ENCODE results near the gene ARNT2. TPM values are rescaled to one million over a fixed set of nuclear protein-coding genes. Genes with fewer than 3 reads are reported as not detected.

Gene ARNT2
- total RNA-seq, 5 donors from 2014 or later (not counting 1 experiment from before 2014, with no cell fraction given): 0.18 TPM; not detected in 4

- Histone ChIP-seq H3K9me3 (no peaks in the 10 kb centered on the region), H3K4me1 (ENCODE audit: control insufficient read depth in 1 of 2, extremely low read depth in 1 of 2, insufficient read depth in 2 of 2, low read length in 2 of 2) (no peaks in the 10 kb centered on the region), H3K4me3 (ENCODE audit: control insufficient read depth in 1 of 2, extremely low read depth in 1 of 2, low read length in 1 of 2) (no peak overlapping the region), H3K36me3 (ENCODE audit: control insufficient read depth in 2 of 2, extremely low read depth in 1 of 2, insufficient read depth in 1 of 2, low read length in 1 of 2) (no peaks in the 10 kb centered on the region), H3K27me3 (replicated peaks in 1 of 2; ENCODE audit: control insufficient read depth in 2 of 2, extremely low read depth in 1 of 2, insufficient read depth in 2 of 2, low read length in 1 of 2) (peaks cover 0 to 12% of the 10 kb centered on the region in 2 experiments), H3K27ac (ENCODE audit: low read length) (no peak overlapping the region)
- Mint-ChIP-seq H3K4me1 (no peaks in the 10 kb centered on the region), H3K27me3 (peaks cover 0 to 4% of the 10 kb centered on the region in 2 donors), H3K9me3 (no peaks in the 10 kb centered on the region), H3K4me3 (no peak overlapping the region), H3K27ac (no peak overlapping the region), H3K36me3 (no peaks in the 10 kb centered on the region)
- CTCF ChIA-PET: no interaction called here
- DNase-seq (no peak), ATAC-seq (replicated peaks in 1 of 4) (no peak)
- POLR2A ChIA-PET: no interaction called here
- WGBS (ENCODE audit: insufficient coverage): 76% methylated on average over 7 of the region's 7 CpGs
Measured at GRCh38 chr15:80584561-80584964, 180.4 kb downstream of the ARNT2 start.

- no peaks in the 10 kb centered on the region for H3K36me3 ChIP-seq (ENCODE audit: control insufficient read depth in 2 of 2, extremely low read depth in 1 of 2, insufficient read depth in 1 of 2, low read length in 1 of 2)
- Mint-ChIP-seq H3K36me3 (no peaks in the 10 kb centered on the region), H3K27me3 (peaks cover 0 to 4% of the 10 kb centered on the region in 2 donors), H3K9me3 (no peaks in the 10 kb centered on the region), H3K4me3 (no peak overlapping the region), H3K4me1 (no peaks in the 10 kb centered on the region), H3K27ac (no peak overlapping the region)
- H3K27me3 ChIP-seq (replicated peaks in 1 of 2; ENCODE audit: control insufficient read depth in 2 of 2, extremely low read depth in 1 of 2, insufficient read depth in 2 of 2, low read length in 1 of 2): peaks cover 0 to 10% of the 10 kb centered on the region in 2 experiments
- ATAC-seq (replicated peaks in 1 of 4) (no peak), DNase-seq (no peak)
- 42% methylated on average over 2 of the region's 3 CpGs for WGBS (ENCODE audit: insufficient coverage)
- ChIA-PET POLR2A (interaction anchor here in 1 of 2 donors (0.7 kb wide), 1 partner anchor 990 kb away, joined by 3 read pairs; no protein-coding TSS in a partner anchor), CTCF (no interaction called here)
- no peaks in the 10 kb centered on the region for H3K4me1 ChIP-seq (ENCODE audit: control insufficient read depth in 1 of 2, extremely low read depth in 1 of 2, insufficient read depth in 2 of 2, low read length in 2 of 2)
- H3K4me3 ChIP-seq (ENCODE audit: control insufficient read depth in 1 of 2, extremely low read depth in 1 of 2, low read length in 1 of 2): no peak overlapping the region
- no peak overlapping the region for H3K27ac ChIP-seq (ENCODE audit: low read length)
- no peaks in the 10 kb centered on the region for H3K9me3 ChIP-seq
Measured at GRCh38 chr15:80584973-80585525, 180.9 kb downstream of the ARNT2 start.

- H3K4me1 ChIP-seq (ENCODE audit: control insufficient read depth in 1 of 2, extremely low read depth in 1 of 2, insufficient read depth in 2 of 2, low read length in 2 of 2): no peaks in the 10 kb centered on the region
- H3K27ac Mint-ChIP-seq: no peak overlapping the region
- no peaks in the 10 kb centered on the region for H3K9me3 ChIP-seq
- ATAC-seq (replicated peaks in 1 of 4) (no peak), DNase-seq (no peak)
- H3K4me3 Mint-ChIP-seq: no peak overlapping the region
- H3K9me3 Mint-ChIP-seq: no peaks in the 10 kb centered on the region
- peaks cover 0 to 7% of the 10 kb centered on the region in 2 experiments for H3K27me3 ChIP-seq (replicated peaks in 1 of 2; ENCODE audit: control insufficient read depth in 2 of 2, extremely low read depth in 1 of 2, insufficient read depth in 2 of 2, low read length in 1 of 2)
- no peaks in the 10 kb centered on the region for H3K36me3 ChIP-seq (ENCODE audit: control insufficient read depth in 2 of 2, extremely low read depth in 1 of 2, insufficient read depth in 1 of 2, low read length in 1 of 2)
- peaks cover 0 to 4% of the 10 kb centered on the region in 2 donors for H3K27me3 Mint-ChIP-seq
- H3K27ac ChIP-seq (ENCODE audit: low read length): no peak overlapping the region
- POLR2A ChIA-PET: interaction anchor here in 1 of 2 donors (0.7 kb wide), 1 partner anchor 989 kb away, joined by 3 read pairs; no protein-coding TSS in a partner anchor
- no peak overlapping the region for H3K4me3 ChIP-seq (ENCODE audit: control insufficient read depth in 1 of 2, extremely low read depth in 1 of 2, low read length in 1 of 2)
- CTCF ChIA-PET: no interaction called here
- H3K4me1 Mint-ChIP-seq: no peaks in the 10 kb centered on the region
- no peaks in the 10 kb centered on the region for H3K36me3 Mint-ChIP-seq
- WGBS (ENCODE audit: insufficient coverage): 79% methylated on average over 5 of the region's 6 CpGs
Measured at GRCh38 chr15:80585544-80586018, 181.4 kb downstream of the ARNT2 start.

GRCh38 chr15:80586161-80586560 lies 182.0 kb downstream of the ARNT2 start:
- H3K27me3 ChIP-seq (replicated peaks in 1 of 2; ENCODE audit: control insufficient read depth in 2 of 2, extremely low read depth in 1 of 2, insufficient read depth in 2 of 2, low read length in 1 of 2): peaks cover 0 to 8% of the 10 kb centered on the region in 2 experiments
- DNase-seq: no peak
- CTCF ChIA-PET: no interaction called here

GRCh38 chr15:80587007-80587406 lies 182.8 kb downstream of the ARNT2 start:
- WGBS (ENCODE audit: insufficient coverage): no CpG with 5 or more reads among the region's 2 CpGs
- Mint-ChIP-seq H3K9me3 (no peaks in the 10 kb centered on the region), H3K36me3 (no peaks in the 10 kb centered on the region), H3K27me3 (peaks cover 0 to 3% of the 10 kb centered on the region in 2 donors), H3K4me3 (no peak overlapping the region), H3K4me1 (no peaks in the 10 kb centered on the region), H3K27ac (no peak overlapping the region)
- no peak for ATAC-seq (replicated peaks in 1 of 4)
- POLR2A ChIA-PET: no interaction called here
- CTCF ChIA-PET: no interaction called here
- Histone ChIP-seq H3K9me3 (no peaks in the 10 kb centered on the region), H3K27ac (ENCODE audit: low read length) (no peak overlapping the region), H3K4me3 (ENCODE audit: control insufficient read depth in 1 of 2, extremely low read depth in 1 of 2, low read length in 1 of 2) (no peak overlapping the region), H3K36me3 (ENCODE audit: control insufficient read depth in 2 of 2, extremely low read depth in 1 of 2, insufficient read depth in 1 of 2, low read length in 1 of 2) (no peaks in the 10 kb centered on the region), H3K4me1 (ENCODE audit: control insufficient read depth in 1 of 2, extremely low read depth in 1 of 2, insufficient read depth in 2 of 2, low read length in 2 of 2) (no peaks in the 10 kb centered on the region), H3K27me3 (replicated peaks in 1 of 2; ENCODE audit: control insufficient read depth in 2 of 2, extremely low read depth in 1 of 2, insufficient read depth in 2 of 2, low read length in 1 of 2) (peaks cover 0 to 9% of the 10 kb centered on the region in 2 experiments)
- no peak for DNase-seq

More at GRCh38 chr15:80586161-80586560, 182.0 kb downstream of the ARNT2 start:
- POLR2A ChIA-PET: no interaction called here
- no peaks in the 10 kb centered on the region for H3K4me1 Mint-ChIP-seq
- peaks cover 0 to 6% of the 10 kb centered on the region in 2 donors for H3K27me3 Mint-ChIP-seq
- H3K9me3 Mint-ChIP-seq: no peaks in the 10 kb centered on the region
- H3K4me3 Mint-ChIP-seq: no peak overlapping the region
- Histone ChIP-seq H3K4me1 (ENCODE audit: control insufficient read depth in 1 of 2, extremely low read depth in 1 of 2, insufficient read depth in 2 of 2, low read length in 2 of 2) (no peaks in the 10 kb centered on the region), H3K9me3 (no peaks in the 10 kb centered on the region), H3K4me3 (ENCODE audit: control insufficient read depth in 1 of 2, extremely low read depth in 1 of 2, low read length in 1 of 2) (no peak overlapping the region), H3K36me3 (ENCODE audit: control insufficient read depth in 2 of 2, extremely low read depth in 1 of 2, insufficient read depth in 1 of 2, low read length in 1 of 2) (no peaks in the 10 kb centered on the region), H3K27ac (ENCODE audit: low read length) (no peak overlapping the region)
- no peaks in the 10 kb centered on the region for H3K36me3 Mint-ChIP-seq
- ATAC-seq (replicated peaks in 1 of 4): no peak
- no CpG with 5 or more reads among the region's 4 CpGs for WGBS (ENCODE audit: insufficient coverage)
- no peak overlapping the region for H3K27ac Mint-ChIP-seq

GRCh38 chr15:80587816-80588456 lies 183.8 kb downstream of the ARNT2 start:
- Histone ChIP-seq H3K4me3 (ENCODE audit: control insufficient read depth in 1 of 2, extremely low read depth in 1 of 2, low read length in 1 of 2) (no peak overlapping the region), H3K4me1 (ENCODE audit: control insufficient read depth in 1 of 2, extremely low read depth in 1 of 2, insufficient read depth in 2 of 2, low read length in 2 of 2) (no peaks in the 10 kb centered on the region), H3K27ac (ENCODE audit: low read length) (no peak overlapping the region), H3K9me3 (no peaks in the 10 kb centered on the region), H3K36me3 (ENCODE audit: control insufficient read depth in 2 of 2, extremely low read depth in 1 of 2, insufficient read depth in 1 of 2, low read length in 1 of 2) (no peaks in the 10 kb centered on the region), H3K27me3 (replicated peaks in 1 of 2; ENCODE audit: control insufficient read depth in 2 of 2, extremely low read depth in 1 of 2, insufficient read depth in 2 of 2, low read length in 1 of 2) (peaks cover 0 to 12% of the 10 kb centered on the region in 2 experiments)
- Mint-ChIP-seq H3K9me3 (no peaks in the 10 kb centered on the region), H3K36me3 (no peaks in the 10 kb centered on the region), H3K27ac (no peak overlapping the region), H3K4me1 (no peaks in the 10 kb centered on the region), H3K4me3 (no peak overlapping the region), H3K27me3 (peaks cover 0 to 2% of the 10 kb centered on the region in 2 donors)
- CTCF ChIA-PET: no interaction called here
- no peak for DNase-seq
- WGBS (ENCODE audit: insufficient coverage): 76% methylated on average over 7 of the region's 8 CpGs
- POLR2A ChIA-PET: no interaction called here
- ATAC-seq (replicated peaks in 1 of 4): no peak
